Measurements from ENCODE around the gene HSPA5. TPM values are rescaled to one million over a fixed set of nuclear protein-coding genes. Genes with fewer than 3 reads are reported as not detected.
"Not testable (repeated sequence)": the region's sequence is repeated elsewhere in the genome, so short reads cannot be mapped to it uniquely, and the experiment has no call there.

HSPA5 gene
- total RNA-seq, 1 donor from 2014 or later, result 23.6 TPM

DNA sequence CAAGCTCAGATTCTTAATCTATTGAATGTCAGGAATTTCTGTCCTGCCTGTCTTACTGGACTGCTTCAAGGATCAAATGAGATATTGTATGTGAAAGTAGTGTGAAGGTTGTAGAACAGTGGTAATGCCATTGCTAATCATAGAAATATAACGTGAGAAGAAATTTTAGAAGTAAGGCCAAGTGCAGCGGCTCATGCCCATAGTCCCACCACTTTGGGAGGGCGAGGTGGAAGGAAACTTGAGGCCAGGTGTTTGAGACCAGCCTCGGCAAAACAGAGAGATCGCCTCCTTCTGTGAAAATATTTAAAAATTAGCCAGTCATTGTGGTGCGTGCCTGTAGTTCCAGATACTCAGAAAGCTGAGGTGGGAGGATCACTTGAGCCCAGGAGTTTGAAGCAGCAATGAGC, 5.1 kb upstream of the HSPA5 start:
- no peak for DNase-seq (ENCODE audit: low spot score in 2 of 2)
- no peak for FAIRE-seq

DNA sequence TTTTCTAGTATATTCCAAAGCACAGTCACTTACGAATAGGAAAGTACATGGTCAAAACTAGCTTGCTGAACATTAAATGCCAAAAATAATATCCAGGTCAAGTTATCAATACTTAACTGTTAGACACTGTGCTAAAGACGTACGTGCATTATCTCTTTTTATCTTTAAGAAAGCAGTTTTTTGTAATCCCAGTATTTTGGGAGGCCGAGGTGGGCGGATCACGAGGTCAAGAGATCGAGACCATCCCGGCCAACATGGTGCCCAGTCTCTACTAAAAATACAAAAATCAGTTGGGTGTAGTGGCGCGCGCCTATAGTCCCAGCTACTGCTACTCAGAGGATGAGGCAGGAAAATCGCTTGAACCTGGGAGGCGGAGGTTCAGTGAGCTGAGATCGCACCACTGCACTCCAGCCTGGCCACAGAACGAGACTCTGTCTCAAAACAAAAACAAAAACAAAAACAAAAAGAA, 2.7 kb upstream of the HSPA5 start:
- no peak for DNase-seq (ENCODE audit: low spot score in 2 of 2)
- no peak for FAIRE-seq

DNA sequence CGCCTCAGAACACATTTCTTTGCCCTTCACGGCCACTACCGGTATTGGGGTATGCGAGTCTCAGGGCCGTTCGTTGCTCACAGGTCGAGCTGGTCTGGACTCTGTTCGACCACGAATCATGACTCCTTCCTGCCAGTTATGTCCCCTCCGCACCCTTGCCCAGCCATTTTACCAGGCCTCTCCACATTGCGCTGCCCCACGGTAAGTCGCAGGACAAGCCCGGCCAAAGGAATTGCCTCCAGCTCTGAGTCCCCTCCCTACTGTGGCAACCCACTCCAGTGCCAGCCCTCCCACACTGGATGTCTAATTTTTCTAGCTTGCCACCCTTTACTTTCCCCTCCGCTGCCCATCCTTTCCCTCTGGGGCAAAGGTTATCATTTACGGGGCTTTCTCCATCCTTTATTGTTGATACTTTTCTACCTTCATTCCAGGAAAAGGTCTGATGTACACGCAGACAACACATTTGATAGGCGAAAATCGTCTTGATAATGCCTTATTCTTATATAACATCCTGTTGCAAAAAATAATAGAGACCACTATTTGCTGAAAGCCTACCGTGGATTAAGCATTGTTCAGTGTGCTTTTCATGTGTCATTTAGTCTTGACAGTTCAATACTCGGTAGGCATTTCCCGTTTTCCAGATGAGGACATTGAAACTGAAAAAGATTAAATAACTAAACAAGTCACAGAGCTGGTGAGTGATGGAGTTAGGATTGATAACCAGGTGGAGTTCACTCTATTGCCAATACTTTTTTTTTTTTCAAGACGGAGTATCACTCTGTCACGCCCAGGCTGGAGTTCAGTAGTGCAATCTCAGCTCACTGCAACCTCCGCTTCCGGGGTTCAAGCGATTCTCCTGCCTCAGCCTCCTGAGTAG, 958 bp upstream of the HSPA5 start:
- no peak for DNase-seq (ENCODE audit: low spot score in 2 of 2)

DNA sequence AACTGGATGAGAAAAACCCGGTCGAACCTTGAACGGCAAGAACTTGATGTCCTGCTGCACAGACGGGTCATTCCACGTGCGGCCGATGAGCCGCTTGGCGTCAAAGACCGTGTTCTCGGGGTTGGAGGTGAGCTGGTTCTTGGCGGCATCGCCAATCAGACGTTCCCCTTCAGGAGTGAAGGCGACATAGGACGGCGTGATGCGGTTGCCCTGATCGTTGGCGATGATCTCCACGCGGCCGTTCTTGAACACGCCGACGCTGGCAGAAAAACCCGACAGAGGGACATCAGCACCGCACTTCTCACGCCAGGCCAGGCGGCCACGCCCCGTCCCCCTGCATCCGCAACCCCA, 519 bp downstream of the HSPA5 start:
- FAIRE-seq (no peak), DNase-seq (ENCODE audit: low spot score in 2 of 2) (no peak)

More for the DNA sequence above, 958 bp upstream of the HSPA5 start:
- FAIRE-seq, result no peak

GRCh38 chr9:125239631-125240597, 1.2 kb downstream of the HSPA5 start:
- FAIRE-seq, result no peak
- no peak for DNase-seq (ENCODE audit: low spot score in 2 of 2)

DNA sequence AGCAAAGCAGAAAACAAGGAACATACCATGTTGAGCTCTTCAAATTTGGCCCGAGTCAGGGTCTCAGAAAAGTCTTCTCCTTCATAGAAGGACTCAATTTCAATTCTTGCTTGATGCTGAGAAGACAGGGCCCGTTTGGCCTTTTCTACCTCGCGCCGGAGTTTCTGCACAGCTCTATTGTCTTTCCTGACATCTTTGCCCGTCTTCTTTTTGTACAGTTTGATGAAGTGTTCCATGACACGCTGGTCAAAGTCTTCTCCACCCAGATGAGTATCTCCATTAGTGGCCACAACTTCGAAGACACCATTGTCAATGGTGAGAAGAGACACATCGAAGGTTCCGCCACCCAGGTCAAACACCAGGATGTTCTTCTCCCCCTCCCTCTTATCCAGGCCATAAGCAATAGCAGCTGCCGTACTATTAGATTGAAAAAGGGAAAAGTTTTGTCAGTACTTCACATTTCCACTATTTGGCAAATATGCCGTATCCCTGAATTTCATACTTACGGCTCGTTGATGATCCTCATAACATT, 2.2 kb downstream of the HSPA5 start:
- DNase-seq (ENCODE audit: low spot score in 2 of 2), result no peak
- no peak for FAIRE-seq

- DNase-seq (ENCODE audit: low spot score in 2 of 2) (no peak), FAIRE-seq (no peak)
Measured at GRCh38 chr9:125238127-125238914, 2.8 kb downstream of the HSPA5 start.

DNA sequence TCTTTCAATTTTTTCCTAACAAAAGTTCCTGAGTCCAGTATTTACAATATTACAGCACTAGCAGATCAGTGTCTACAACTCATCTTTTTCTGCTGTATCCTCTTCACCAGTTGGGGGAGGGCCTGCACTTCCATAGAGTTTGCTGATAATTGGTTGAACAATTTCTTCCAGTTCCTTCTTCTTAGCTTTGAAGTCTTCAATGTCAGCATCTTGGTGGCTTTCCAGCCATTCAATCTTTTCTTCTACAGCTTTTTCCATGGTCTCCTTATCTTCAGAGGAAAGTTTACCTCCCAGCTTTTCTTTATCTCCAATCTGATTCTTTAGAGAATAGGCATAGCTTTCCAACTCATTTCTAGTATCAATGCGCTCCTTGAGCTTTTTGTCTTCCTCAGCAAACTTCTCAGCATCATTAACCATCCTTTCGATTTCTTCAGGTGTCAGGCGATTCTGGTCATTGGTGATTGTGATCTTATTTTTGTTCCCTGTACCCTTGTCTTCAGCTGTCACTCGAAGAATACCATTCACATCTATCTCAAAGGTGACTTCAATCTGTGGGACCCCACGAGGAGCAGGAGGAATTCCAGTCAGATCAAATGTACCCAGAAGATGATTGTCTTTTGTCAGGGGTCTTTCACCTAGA, 4.5 kb downstream of the HSPA5 start:
- not testable (repeated sequence) for FAIRE-seq; DNase-seq (ENCODE audit: low spot score in 2 of 2)

DNA sequence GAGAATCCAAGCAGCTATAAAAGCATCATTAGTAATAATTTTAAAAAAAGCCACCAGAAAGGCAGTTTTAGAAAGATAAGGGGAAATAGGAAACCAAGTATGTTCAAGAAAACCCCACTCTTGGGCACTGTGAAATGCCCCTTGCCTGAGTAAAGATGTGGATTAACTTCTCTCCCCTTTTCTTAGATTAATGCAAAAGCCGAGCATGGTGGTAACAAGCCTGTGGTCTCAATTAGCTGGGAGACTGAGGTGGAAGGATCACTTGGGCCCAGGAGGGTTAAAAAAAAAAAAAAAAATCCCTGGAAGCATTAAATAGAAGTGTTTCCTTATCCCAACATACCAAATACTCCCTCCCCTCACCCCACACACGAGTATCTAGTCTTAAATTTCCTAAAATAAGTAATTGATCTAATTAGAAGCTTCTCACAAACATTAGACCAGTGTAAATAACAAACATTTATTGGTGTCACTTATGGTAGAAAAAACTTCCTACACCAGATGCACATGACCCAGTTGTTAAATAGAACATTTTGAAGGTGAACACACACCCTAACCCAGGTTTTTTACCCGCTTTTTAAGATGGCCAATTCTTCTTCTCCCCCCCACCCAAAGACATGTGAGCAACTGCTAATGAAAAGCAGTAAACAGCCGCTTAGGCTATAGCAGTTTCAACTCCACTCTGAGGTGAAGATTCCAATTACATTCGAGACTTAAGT, 5.2 kb downstream of the HSPA5 start:
- FAIRE-seq (no peak), DNase-seq (ENCODE audit: low spot score in 2 of 2) (no peak)

GRCh38 chr9:125234099-125234498, 7.0 kb downstream of the HSPA5 start:
- FAIRE-seq; DNase-seq (ENCODE audit: low spot score in 2 of 2): not testable (repeated sequence)

- no peak for DNase-seq (ENCODE audit: low spot score in 2 of 2)
- no peak for FAIRE-seq
Measured at GRCh38 chr9:125233678-125234077, 7.5 kb downstream of the HSPA5 start.

GRCh38 chr9:125227761-125228160, 13.4 kb downstream of the HSPA5 start:
- no peak for DNase-seq (ENCODE audit: low spot score in 2 of 2)
- FAIRE-seq, result no peak

DNA sequence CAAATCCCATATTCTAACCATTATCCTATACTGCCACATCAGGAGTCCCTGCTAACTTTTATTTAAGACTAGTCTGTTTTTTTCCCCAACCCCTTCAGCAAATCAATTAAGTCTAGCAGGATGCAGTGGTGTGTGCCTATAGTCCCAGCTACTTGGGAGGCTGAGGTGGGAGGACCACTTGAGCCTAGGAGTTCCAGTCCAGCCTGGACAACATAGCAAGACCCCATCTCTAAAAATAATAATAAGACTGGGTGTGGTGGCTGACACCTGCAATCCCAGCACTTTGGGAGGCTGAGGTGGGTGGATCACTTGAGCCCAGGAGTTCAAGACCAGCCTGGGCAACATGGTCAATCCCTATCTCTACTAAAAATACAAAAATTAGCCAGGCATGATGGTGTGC, 16.3 kb downstream of the HSPA5 start:
- FAIRE-seq; DNase-seq (ENCODE audit: low spot score in 2 of 2): not testable (repeated sequence)

- DNase-seq (ENCODE audit: low spot score in 2 of 2), result no peak
- FAIRE-seq, result no peak
Measured at GRCh38 chr9:125218621-125219020, 22.5 kb downstream of the HSPA5 start.

GRCh38 chr9:125214186-125214585, 27.0 kb downstream of the HSPA5 start:
- no peak for DNase-seq (ENCODE audit: low spot score in 2 of 2)
- no peak for FAIRE-seq

GRCh38 chr9:125204477-125204876, 36.7 kb downstream of the HSPA5 start:
- DNase-seq (ENCODE audit: low spot score in 2 of 2) (no peak), FAIRE-seq (no peak)

GRCh38 chr9:125202846-125203618, 38.1 kb downstream of the HSPA5 start:
- FAIRE-seq (no peak), DNase-seq (ENCODE audit: low spot score in 2 of 2) (no peak)

All from frontal cortex (tissue), 4 donors.